Common myeloid progenitor, CD34-positive (primary cell): ENCODE measurements around the gene RAB31.

ENCODE experiments used
- CTCF ChIA-PET: fragments of 350-600 bp; sonication (Branson Sonifier 250); formaldehyde crosslinking; loops from one replicate; lab custom pipeline; 2021; ENCODE audit warnings: antibody characterized with exemption; lab: Charles Lee
- POLR2A ChIA-PET: fragments of 350-600 bp; sonication (Branson Sonifier 250); formaldehyde crosslinking; loops from one replicate; lab custom pipeline; 2021; ENCODE audit warnings: antibody characterized with exemption; lab: Charles Lee
- DNase-seq, 3 donors: peaks; one replicate each; pipeline versions ENCODE4 v3.0.0 to v3.0.0-alpha.2; 2013
- H3K27ac ChIP-seq, 2 experiments: 1 replicate in 1 of 2; 2 replicates in 1 of 2; pipeline ENCODE4 v1.7.0; 2013; ENCODE audit warnings: inconsistent platforms in 2 of 2, low read length in 2 of 2, mild to moderate bottlenecking in 2 of 2, low read depth in 1 of 2, moderate library complexity in 1 of 2; ENCODE audit not compliant: severe bottlenecking in 2 of 2, insufficient read depth in 1 of 2, poor library complexity in 1 of 2
- H3K27me3 ChIP-seq, 5 experiments: replicated peaks in 2 of 5; 1 replicate in 3 of 5; 2 replicates in 2 of 5; pipeline versions ENCODE4 v1.6.1 to v1.7.0; 2013; ENCODE audit warnings: low read length in 4 of 5, mild to moderate bottlenecking in 2 of 5, moderate library complexity in 2 of 5, inconsistent platforms in 1 of 5; ENCODE audit not compliant: insufficient read depth in 5 of 5, control insufficient read depth in 4 of 5
- H3K36me3 ChIP-seq, 4 experiments: 1 replicate in 2 of 4; 2 replicates in 2 of 4; pipeline versions ENCODE4 v1.6.1 to v1.7.0; 2013; ENCODE audit warnings: low read length in 3 of 4, control low read depth in 1 of 4, mild to moderate bottlenecking in 1 of 4; ENCODE audit not compliant: control insufficient read depth in 4 of 4, insufficient read depth in 4 of 4
- H3K4me1 ChIP-seq, 4 experiments: 1 replicate in 3 of 4; 2 replicates in 1 of 4; pipeline versions ENCODE4 v1.6.1 to v1.7.1; 2013; ENCODE audit warnings: low read length in 3 of 4, mild to moderate bottlenecking in 3 of 4, control low read depth in 1 of 4, inconsistent platforms in 1 of 4, moderate library complexity in 1 of 4; ENCODE audit not compliant: control insufficient read depth in 4 of 4, insufficient read depth in 4 of 4; ENCODE audit errors: control extremely low read depth in 1 of 4
- H3K4me3 ChIP-seq, 7 experiments: 1 replicate in 4 of 7; 2 replicates in 3 of 7; pipeline versions ENCODE4 v1.5.1 to v1.7.0; 2013; ENCODE audit warnings: mild to moderate bottlenecking in 7 of 7, low read length in 6 of 7, moderate library complexity in 6 of 7, inconsistent platforms in 2 of 7, low read depth in 2 of 7, control low read depth in 1 of 7; ENCODE audit not compliant: insufficient read depth in 4 of 7, control insufficient read depth in 1 of 7; ENCODE audit errors: extremely low read depth in 1 of 7
- H3K9me3 ChIP-seq, 5 experiments: 1 replicate in 4 of 5; 2 replicates in 1 of 5; pipeline versions ENCODE4 v1.6.1 to v1.7.1; 2013; ENCODE audit warnings: low read length in 4 of 5, mild to moderate bottlenecking in 2 of 5, inconsistent platforms in 1 of 5, low read depth in 1 of 5, moderate library complexity in 1 of 5; ENCODE audit not compliant: control insufficient read depth in 4 of 5, insufficient read depth in 2 of 5; ENCODE audit errors: control extremely low read depth in 1 of 5
- WGBS: methylation state at CpG from one replicate; pipeline ENCODE4 v1.1.5; 2013; ENCODE audit not compliant: insufficient coverage; 5-methylcytosine and 5-hydroxymethylcytosine counted together

Gene RAB31

DNA sequence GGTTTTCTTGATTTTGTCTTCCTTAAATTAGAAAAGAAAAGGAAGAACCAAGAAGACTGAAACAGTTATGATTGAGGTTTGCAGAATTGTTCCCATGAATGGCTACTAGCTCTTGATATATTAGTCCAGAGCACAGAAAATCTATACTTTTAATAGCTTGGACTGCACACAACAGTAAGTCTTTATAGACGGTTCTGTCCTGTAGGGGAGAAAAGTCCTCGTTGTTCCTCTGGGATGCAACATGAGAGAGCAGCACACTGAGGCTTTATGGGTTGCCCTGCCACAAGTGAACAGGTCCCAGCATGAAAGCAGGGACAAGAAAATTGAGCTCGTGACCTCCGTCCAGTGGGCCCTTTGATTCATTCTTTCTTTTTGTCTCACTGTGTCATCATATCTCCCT, 41.5 kb downstream of the RAB31 start:
- H3K27ac ChIP-seq: no peak overlapping the region
- peaks cover 0 to 1% (median 0%) of the 10 kb centered on the region in 5 experiments for H3K9me3 ChIP-seq
- H3K27me3 ChIP-seq: no peaks in the 10 kb centered on the region
- no peak for DNase-seq
- POLR2A ChIA-PET: no interaction called here
- H3K4me3 ChIP-seq: no peak overlapping the region
- CTCF ChIA-PET: interaction anchor here (0.5 to 1.2 kb wide), 2 partner anchors 68 to 157 kb away, joined by 3 read pairs; no protein-coding TSS in a partner anchor
- H3K36me3 ChIP-seq: peaks cover 0 to under 1% (median 0%) of the 10 kb centered on the region in 4 experiments
- 95% methylated on average over 4 of the region's 4 CpGs for WGBS
- H3K4me1 ChIP-seq: peaks cover 8 to 33% (median 11%) of the 10 kb centered on the region in 4 experiments

DNA sequence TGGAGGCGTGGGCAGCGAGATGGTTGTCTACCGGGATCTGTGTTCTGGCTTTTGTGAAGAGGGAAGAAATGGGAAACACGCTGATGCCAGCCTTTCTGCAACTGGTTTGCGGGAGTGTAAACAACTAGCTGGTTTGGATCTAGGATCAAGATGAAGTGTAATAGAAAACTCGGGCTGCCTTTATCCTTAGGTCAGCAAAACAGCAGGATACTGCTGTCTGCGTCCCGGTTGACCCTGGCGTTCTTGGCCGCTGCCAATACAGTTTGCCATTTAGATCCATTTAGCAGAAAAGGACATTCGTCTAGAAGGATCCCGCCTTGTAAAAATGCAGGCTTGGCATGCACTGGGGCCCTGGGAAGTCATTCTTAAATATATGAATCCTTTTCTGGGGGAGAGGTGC, 42.0 kb downstream of the RAB31 start:
- CTCF ChIA-PET: interaction anchor here (0.5 to 1.2 kb wide), 2 partner anchors 68 to 157 kb away, joined by 3 read pairs; no protein-coding TSS in a partner anchor
- Histone ChIP-seq H3K27ac (no peak overlapping the region), H3K9me3 (peaks cover 0 to under 1% (median 0%) of the 10 kb centered on the region in 5 experiments), H3K4me1 (peaks cover 8 to 38% (median 11%) of the 10 kb centered on the region in 4 experiments), H3K36me3 (peaks cover 0 to 2% (median 0%) of the 10 kb centered on the region in 4 experiments), H3K27me3 (no peaks in the 10 kb centered on the region), H3K4me3 (peak overlapping the region in 1 of 7 experiments; percentile 13)
- WGBS: 98% methylated on average over 11 of the region's 12 CpGs
- POLR2A ChIA-PET: no interaction called here
- no peak for DNase-seq

DNA sequence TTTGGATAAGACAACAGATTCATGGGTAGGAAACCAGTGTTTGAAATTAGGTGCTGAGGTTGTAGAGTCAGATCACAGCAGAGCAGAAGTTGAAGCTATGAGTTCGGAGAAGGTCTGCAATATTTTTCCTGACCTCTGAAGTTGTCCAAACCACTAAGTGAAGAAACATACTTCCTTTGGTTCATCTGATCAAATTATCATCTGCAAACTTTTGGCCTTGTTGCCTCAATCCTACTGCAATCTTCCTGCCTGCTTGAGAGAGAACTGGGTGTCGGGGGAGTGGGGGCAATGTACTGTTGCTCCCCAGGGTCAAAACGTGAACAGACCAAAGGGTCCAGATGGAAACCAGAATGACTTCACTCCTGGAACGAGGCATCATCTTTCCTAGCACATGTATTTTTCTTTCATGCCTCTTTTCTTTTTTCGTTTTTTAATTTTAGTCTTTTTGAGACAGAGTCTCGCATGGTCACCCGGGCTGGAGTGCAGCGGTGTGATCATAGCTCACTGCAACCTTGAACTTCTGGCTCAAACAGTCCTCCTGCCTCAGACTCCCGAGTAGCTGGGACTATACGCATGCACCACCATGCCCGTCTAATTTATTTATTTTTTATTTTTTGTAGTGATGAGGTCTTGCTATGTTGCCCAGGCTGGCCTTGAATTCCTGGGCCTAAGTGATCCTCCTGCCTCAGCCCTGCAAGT, 42.7 kb downstream of the RAB31 start:
- ChIA-PET POLR2A (no interaction called here), CTCF (interaction anchor here (1.1 to 1.6 kb wide), 2 partner anchors 10 to 49 kb away, joined by 4 to 5 read pairs; no protein-coding TSS in a partner anchor)
- Histone ChIP-seq H3K9me3 (no peaks in the 10 kb centered on the region), H3K27me3 (no peaks in the 10 kb centered on the region), H3K27ac (no peak overlapping the region), H3K4me1 (peaks cover 3 to 44% (median 14%) of the 10 kb centered on the region in 4 experiments), H3K4me3 (peak overlapping the region in 1 of 7 experiments; percentile 13), H3K36me3 (peaks cover 0 to 2% (median 0%) of the 10 kb centered on the region in 4 experiments)
- 63% methylated on average over 9 of the region's 11 CpGs for WGBS
- DNase-seq: peak in 1 of 3 donors; percentile 33

DNA sequence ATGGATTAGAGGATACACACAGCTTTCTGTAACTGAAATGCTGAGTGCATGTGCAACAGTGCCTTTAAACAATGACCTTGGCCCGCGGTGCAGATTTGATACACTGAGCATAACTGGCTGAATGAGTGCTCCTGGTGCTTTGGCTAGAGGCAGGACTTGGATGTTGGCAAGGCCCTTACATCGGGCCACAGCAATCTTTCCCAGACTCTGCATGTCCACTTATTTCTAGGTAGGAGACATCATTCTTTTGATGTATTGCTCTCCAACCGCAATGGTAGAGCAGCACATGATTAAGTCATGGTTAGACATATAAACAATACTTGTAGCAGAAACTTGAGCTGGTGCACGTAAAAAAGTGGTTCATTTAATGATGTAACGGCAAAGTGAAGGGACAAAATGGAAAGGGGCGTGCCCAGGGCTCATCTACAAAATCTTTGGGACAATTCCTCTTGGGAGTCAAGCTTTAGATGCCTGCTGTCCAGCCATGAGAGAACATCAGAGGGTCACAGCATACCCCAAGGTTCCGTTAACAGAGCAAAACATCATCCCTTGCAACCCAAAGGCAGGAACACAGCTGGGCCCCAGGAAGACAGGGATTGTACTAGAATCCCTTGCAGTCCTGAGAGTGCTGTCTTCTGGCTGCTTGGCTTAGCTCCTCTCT, 43.4 kb downstream of the RAB31 start:
- Histone ChIP-seq H3K36me3 (peaks cover 0 to 2% (median 0%) of the 10 kb centered on the region in 4 experiments), H3K27ac (no peak overlapping the region), H3K27me3 (no peaks in the 10 kb centered on the region), H3K4me1 (peaks cover 10 to 51% (median 21%) of the 10 kb centered on the region in 4 experiments), H3K9me3 (no peaks in the 10 kb centered on the region), H3K4me3 (no peak overlapping the region)
- CTCF ChIA-PET: interaction anchor here (1.1 to 1.6 kb wide), 2 partner anchors 9 to 50 kb away, joined by 4 to 5 read pairs; no protein-coding TSS in a partner anchor
- POLR2A ChIA-PET: no interaction called here
- 95% methylated on average over 7 of the region's 8 CpGs for WGBS
- DNase-seq: no peak

DNA sequence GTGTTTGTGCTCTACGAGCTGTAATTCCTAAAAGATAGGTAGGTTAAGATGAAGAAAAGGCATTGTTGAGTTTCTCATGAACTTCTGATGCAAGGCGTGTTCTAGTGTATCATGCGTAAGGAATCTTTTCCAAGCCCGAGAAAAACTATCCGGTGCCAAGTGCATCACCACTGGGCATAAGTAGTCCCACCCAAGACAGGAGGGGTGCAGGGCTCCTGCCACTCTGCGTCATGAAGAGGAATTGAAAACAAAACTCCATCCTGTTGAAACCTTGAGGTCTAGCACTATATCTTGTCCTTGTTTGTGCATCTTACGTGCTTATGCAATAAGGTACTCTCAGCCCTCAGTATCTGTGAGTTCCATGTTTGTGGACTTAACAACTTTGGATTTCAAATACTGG, 45.7 kb downstream of the RAB31 start:
- no peak for DNase-seq
- WGBS: 93% methylated on average over 6 of the region's 7 CpGs
- no peaks in the 10 kb centered on the region for H3K27me3 ChIP-seq
- ChIA-PET CTCF (no interaction called here), POLR2A (no interaction called here)
- peaks cover 0 to 2% (median 0%) of the 10 kb centered on the region in 4 experiments for H3K36me3 ChIP-seq
- no peak overlapping the region for H3K27ac ChIP-seq
- no peaks in the 10 kb centered on the region for H3K9me3 ChIP-seq
- no peak overlapping the region for H3K4me3 ChIP-seq
- peaks cover 11 to 75% (median 35%) of the 10 kb centered on the region in 4 experiments for H3K4me1 ChIP-seq

DNA sequence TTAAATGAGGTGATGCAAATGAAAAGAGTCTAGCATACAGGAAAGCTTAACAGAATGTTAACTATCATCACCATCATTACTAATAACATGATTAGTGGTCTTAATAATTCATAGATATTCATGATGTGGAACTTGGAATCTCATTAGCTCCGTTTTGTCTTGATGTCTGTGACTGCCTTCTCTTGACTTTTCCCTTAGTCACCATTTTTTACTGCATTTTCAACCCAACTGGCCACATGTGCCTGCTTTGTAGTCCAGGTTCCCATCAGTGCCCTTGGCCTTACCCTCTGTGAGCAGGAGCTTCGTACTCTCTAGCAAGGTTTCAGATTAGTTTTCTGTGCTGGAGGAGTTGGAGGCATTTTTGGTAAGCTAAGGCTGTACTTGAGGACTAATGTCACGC, 47.0 kb downstream of the RAB31 start:
- ChIA-PET CTCF (interaction anchor here (1.1 to 1.4 kb wide), 4 partner anchors 22 to 197 kb away, joined by 3 to 4 read pairs (median 3); no protein-coding TSS in a partner anchor), POLR2A (no interaction called here)

More for the DNA sequence above, 47.0 kb downstream of the RAB31 start:
- no peak for DNase-seq
- peaks cover 11 to 68% (median 35%) of the 10 kb centered on the region in 4 experiments for H3K4me1 ChIP-seq
- no peak overlapping the region for H3K27ac ChIP-seq
- H3K27me3 ChIP-seq: no peaks in the 10 kb centered on the region
- no peak overlapping the region for H3K4me3 ChIP-seq
- H3K36me3 ChIP-seq: peaks cover 0 to 2% (median 0%) of the 10 kb centered on the region in 4 experiments
- WGBS: 92% methylated on average over 2 of the region's 3 CpGs
- H3K9me3 ChIP-seq: no peaks in the 10 kb centered on the region
